DND-41 (cell line): ENCODE results near the gene ADAMTSL3.

Experiments used
- EZH2 ChIP-seq: IDR thresholded peaks from 3 replicates; pipeline ENCODE4 v1.6.1; 2012; ENCODE audit warnings: borderline replicate concordance, low read depth, mild to moderate bottlenecking, moderate library complexity, low read length, inconsistent platforms; ENCODE audit not compliant: severe bottlenecking
- TF ChIP-seq, protein P1 (sequence below): IDR thresholded peaks from 2 replicates; pipeline ENCODE4 v1.5.1; 2012; ENCODE audit warnings: borderline replicate concordance, low read length, moderate library complexity, mild to moderate bottlenecking; ENCODE audit not compliant: poor library complexity, severe bottlenecking; ENCODE audit errors: extremely low read depth

DNA sequence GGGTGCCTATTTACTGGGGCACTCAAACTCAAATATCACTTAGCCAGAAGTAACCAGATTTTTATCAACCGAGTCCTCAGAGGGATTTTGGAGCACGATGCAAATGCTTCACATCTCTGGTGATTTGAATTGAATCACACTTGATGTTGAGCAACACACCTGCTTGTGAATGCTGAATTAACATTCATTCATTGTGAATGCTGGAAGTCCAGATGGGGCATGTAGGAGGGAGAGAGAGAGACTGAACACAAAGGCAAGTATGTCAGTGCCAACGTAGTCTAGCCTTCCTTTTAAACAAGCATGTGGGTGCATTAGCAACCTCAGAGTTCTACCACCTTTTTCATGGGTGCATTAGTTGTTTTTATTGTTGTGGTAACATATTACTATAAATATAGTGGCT, 156.2 kb downstream of the ADAMTSL3 start:
- TF ChIP-seq, protein P1, sequence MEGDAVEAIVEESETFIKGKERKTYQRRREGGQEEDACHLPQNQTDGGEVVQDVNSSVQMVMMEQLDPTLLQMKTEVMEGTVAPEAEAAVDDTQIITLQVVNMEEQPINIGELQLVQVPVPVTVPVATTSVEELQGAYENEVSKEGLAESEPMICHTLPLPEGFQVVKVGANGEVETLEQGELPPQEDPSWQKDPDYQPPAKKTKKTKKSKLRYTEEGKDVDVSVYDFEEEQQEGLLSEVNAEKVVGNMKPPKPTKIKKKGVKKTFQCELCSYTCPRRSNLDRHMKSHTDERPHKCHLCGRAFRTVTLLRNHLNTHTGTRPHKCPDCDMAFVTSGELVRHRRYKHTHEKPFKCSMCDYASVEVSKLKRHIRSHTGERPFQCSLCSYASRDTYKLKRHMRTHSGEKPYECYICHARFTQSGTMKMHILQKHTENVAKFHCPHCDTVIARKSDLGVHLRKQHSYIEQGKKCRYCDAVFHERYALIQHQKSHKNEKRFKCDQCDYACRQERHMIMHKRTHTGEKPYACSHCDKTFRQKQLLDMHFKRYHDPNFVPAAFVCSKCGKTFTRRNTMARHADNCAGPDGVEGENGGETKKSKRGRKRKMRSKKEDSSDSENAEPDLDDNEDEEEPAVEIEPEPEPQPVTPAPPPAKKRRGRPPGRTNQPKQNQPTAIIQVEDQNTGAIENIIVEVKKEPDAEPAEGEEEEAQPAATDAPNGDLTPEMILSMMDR = no peak
- TF ChIP-seq EZH2 = no peak
